Nephron progenitor cell (in vitro differentiated cells): ENCODE measurements around the gene RARB.

Experiments
- DNase-seq: peaks from one replicate; pipeline ENCODE4 v3.0.0; 2021
- H3K27ac Mint-ChIP-seq: 2 replicates; pipeline ENCODE4 v1.8.0; 2021; ENCODE audit warnings: mild to moderate bottlenecking, moderate library complexity, mixed read lengths
- H3K27me3 Mint-ChIP-seq: 2 replicates; pipeline ENCODE4 v1.8.0; 2021; ENCODE audit warnings: mild to moderate bottlenecking, low read depth, mixed read lengths; ENCODE audit not compliant: poor library complexity
- H3K36me3 Mint-ChIP-seq: 2 replicates; pipeline ENCODE4 v1.8.0; 2021; ENCODE audit warnings: low read depth, mixed read lengths
- H3K4me1 Mint-ChIP-seq: 2 replicates; pipeline ENCODE4 v1.8.0; 2021; ENCODE audit warnings: mixed read lengths
- H3K4me3 Mint-ChIP-seq: 2 replicates; pipeline ENCODE4 v1.8.0; 2021; ENCODE audit warnings: mild to moderate bottlenecking, moderate library complexity, mixed read lengths
- H3K9me3 Mint-ChIP-seq: 2 replicates; pipeline ENCODE4 v1.8.0; 2021; ENCODE audit warnings: mild to moderate bottlenecking, moderate library complexity, mixed read lengths
- TF ChIP-seq, protein P1 (sequence below): fragments of 200-600 bp; sonication (generic); IDR thresholded peaks from 2 replicates; pipeline ENCODE4 v1.5.0; 2021; ENCODE audit warnings: antibody characterized with exemption

Gene RARB

DNA sequence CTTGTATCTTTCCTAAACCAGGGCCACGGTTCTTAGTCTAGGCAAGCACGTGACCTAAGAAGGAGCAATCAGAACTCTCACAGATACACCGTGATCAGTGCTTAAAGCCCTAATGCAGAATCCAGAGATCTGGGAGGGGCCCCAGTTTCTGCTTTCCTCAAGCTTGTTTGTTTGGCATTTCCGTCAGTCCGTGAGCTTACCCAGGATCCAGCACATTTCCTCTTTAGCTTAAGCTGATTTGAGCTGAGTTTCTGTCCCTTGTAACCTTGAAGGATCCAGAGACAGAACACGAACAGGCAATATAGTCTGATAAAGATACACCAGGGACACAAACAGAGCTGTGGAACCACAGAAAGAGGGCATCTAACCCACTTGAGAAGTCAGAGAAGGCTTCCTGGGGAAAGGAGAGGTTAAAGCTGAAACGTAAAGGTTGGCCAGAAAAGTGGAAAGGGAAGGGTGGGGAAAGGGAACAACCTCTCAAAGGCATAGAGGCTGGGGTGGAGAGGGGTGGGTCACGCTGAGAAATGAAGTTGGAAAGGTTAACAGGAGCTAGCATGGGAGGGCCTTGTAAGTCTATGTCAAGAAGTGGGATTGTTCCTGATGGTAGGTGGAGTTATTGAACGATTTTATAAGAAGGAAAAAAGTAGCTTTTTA is 42.1 kb upstream of the RARB start:
- Mint-ChIP-seq H3K27ac (peak overlapping the region; percentile 83), H3K36me3 (no peaks in the 10 kb centered on the region), H3K9me3 (no peaks in the 10 kb centered on the region), H3K4me3 (no peak overlapping the region), H3K4me1 (peaks cover 34% of the 10 kb centered on the region), H3K27me3 (peaks cover 7% of the 10 kb centered on the region)
- DNase-seq = no peak
- TF ChIP-seq, protein P1, sequence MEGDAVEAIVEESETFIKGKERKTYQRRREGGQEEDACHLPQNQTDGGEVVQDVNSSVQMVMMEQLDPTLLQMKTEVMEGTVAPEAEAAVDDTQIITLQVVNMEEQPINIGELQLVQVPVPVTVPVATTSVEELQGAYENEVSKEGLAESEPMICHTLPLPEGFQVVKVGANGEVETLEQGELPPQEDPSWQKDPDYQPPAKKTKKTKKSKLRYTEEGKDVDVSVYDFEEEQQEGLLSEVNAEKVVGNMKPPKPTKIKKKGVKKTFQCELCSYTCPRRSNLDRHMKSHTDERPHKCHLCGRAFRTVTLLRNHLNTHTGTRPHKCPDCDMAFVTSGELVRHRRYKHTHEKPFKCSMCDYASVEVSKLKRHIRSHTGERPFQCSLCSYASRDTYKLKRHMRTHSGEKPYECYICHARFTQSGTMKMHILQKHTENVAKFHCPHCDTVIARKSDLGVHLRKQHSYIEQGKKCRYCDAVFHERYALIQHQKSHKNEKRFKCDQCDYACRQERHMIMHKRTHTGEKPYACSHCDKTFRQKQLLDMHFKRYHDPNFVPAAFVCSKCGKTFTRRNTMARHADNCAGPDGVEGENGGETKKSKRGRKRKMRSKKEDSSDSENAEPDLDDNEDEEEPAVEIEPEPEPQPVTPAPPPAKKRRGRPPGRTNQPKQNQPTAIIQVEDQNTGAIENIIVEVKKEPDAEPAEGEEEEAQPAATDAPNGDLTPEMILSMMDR = no peak

DNA sequence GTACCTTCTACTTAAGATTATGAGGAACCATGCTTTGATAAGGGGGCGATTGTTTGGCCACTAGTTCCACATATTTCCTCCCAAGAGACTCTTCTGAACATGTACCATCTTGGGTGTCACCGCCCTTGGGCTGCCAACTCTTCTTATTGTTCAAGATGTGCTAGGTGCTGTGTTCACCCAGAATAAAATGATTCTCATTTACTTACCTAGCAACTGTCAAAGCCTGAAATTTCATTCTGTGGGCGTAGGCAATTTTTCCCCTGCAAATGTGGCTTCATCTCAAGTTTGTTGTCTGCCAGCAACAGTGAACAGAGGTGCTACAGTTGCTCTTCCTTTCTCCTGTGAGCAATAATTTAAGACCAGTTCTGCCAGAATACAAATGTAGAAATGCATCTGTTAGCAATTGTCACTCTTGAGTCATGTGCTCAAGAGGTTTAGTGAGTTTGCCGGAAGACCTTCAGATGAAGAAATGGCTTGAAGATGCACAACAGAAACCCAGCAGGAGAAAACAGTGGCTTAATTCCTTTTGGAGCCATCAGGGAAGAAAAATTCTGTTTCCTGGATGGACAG is 41.3 kb upstream of the RARB start:
- Mint-ChIP-seq H3K36me3 (peaks cover 2% of the 10 kb centered on the region), H3K4me1 (peaks cover 31% of the 10 kb centered on the region), H3K9me3 (peaks cover 7% of the 10 kb centered on the region), H3K4me3 (no peak overlapping the region), H3K27ac (no peak overlapping the region), H3K27me3 (peaks cover 7% of the 10 kb centered on the region)
- DNase-seq = no peak
- TF ChIP-seq, protein P1 = no peak

DNA sequence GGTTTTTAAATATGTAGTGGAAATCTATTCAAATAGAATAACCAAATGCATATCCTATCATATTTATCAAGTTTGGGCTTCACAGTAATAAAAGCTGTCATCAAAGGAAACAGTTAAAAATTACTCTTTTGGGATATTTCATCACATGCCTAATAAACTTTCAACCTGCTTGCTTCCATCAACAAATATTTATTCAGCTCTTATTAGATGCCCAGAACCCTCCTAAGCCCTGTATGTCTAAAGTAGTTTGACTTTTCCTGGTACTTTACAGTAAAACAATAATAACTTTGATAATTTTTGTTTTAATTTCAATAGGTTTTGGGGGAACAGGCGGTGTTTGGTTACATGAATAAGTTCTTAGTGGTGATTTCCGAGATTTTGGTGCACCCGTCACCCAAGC is 37.5 kb upstream of the RARB start:
- Mint-ChIP-seq H3K27me3 (peaks cover 4% of the 10 kb centered on the region), H3K27ac (no peak overlapping the region), H3K9me3 (peaks cover 42% of the 10 kb centered on the region), H3K4me1 (peaks cover 21% of the 10 kb centered on the region), H3K36me3 (peaks cover 29% of the 10 kb centered on the region), H3K4me3 (no peak overlapping the region)
- TF ChIP-seq, protein P1 = no peak
- no peak for DNase-seq

DNA sequence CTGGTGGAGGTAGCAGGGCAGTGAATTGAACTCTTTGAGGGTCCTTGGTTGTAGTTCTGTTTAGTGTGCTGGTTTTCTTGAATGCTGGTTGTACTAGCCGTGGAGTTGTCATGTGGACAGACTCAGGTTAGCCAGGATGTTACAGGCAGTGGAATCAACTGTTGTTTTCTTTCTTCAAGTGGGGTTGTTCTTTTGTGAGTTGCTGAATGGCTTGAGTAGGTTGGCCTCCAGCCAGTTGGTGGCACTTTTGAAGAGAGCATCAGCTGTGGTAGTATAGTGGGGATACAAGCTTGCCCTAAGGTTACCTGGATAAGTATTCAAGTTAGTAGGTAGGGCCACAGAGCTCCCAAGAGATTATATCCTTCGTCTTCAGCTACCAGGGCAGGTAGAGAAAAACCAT is 31.8 kb upstream of the RARB start:
- H3K4me3 Mint-ChIP-seq = no peak overlapping the region
- no peak overlapping the region for H3K27ac Mint-ChIP-seq
- TF ChIP-seq, protein P1 = no peak
- H3K27me3 Mint-ChIP-seq = peaks cover 4% of the 10 kb centered on the region
- peaks cover 29% of the 10 kb centered on the region for H3K36me3 Mint-ChIP-seq
- H3K4me1 Mint-ChIP-seq = peaks cover 10% of the 10 kb centered on the region
- H3K9me3 Mint-ChIP-seq = peaks cover 41% of the 10 kb centered on the region
- no peak for DNase-seq

DNA sequence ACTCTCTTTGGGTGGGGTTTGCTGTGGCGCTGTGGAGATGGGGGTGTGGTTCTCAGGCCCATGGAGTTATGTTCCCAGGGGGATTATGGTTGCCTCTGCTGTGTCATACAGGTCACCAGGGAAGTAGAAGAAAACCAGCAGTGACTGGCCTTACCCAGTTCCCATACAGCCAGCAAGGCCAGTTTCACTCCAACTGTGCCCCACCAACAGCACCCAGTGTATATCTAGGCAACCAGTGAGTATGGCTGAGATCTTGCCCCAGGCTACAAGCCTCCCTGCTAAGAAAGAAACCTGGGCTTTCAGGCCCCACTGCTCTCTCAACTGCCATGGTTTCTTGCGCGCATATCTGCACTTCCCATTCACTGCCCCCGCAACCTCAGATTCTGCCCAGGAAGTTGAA is 31.4 kb upstream of the RARB start:
- Mint-ChIP-seq H3K4me3 (no peak overlapping the region), H3K27me3 (peaks cover 4% of the 10 kb centered on the region)

More for the DNA sequence above, 31.4 kb upstream of the RARB start:
- TF ChIP-seq, protein P1 = no peak
- Mint-ChIP-seq H3K4me1 (peaks cover 10% of the 10 kb centered on the region), H3K36me3 (peaks cover 28% of the 10 kb centered on the region), H3K9me3 (peaks cover 37% of the 10 kb centered on the region), H3K27ac (no peak overlapping the region)
- DNase-seq = no peak
